Astrocyte (in vitro differentiated cells and primary cell): ENCODE measurements around the gene STAG2. TPM values are rescaled to one million over a fixed set of nuclear protein-coding genes. Genes with fewer than 3 reads are reported as not detected.

ENCODE experiments used
- DNase-seq: peaks from one replicate; pipeline ENCODE4 v3.0.0-alpha.2; 2010; ENCODE audit warnings: low read depth
- FAIRE-seq: peaks from 2 replicates; lab custom pipeline; 2011; peaks lifted over from hg19 to GRCh38; lab: Jason Lieb, UNC
- H2AFZ ChIP-seq: 2 replicates; pipeline ENCODE4 v1.6.0; 2012; ENCODE audit warnings: low read depth, low read length, inconsistent platforms
- H3K27ac ChIP-seq: 2 replicates; pipeline ENCODE4 v1.5.1; 2011; ENCODE audit warnings: low read depth, low read length, inconsistent platforms
- H3K27me3 ChIP-seq: 2 replicates; pipeline ENCODE4 v1.6.0; 2011; ENCODE audit warnings: low read length, inconsistent platforms; ENCODE audit not compliant: insufficient read depth
- H3K36me3 ChIP-seq: 2 replicates; pipeline ENCODE4 v1.5.1; 2011; ENCODE audit warnings: low read length, inconsistent platforms; ENCODE audit not compliant: insufficient read depth
- H3K4me1 ChIP-seq: 2 replicates; pipeline ENCODE4 v1.5.1; 2011; ENCODE audit warnings: low read length, inconsistent platforms; ENCODE audit not compliant: insufficient read depth
- H3K4me2 ChIP-seq: 2 replicates; pipeline ENCODE4 v1.6.0; 2012; ENCODE audit warnings: low read length, inconsistent platforms
- H3K4me3 ChIP-seq: 2 replicates; pipeline ENCODE4 v1.5.1; 2011; ENCODE audit warnings: low read depth, mild to moderate bottlenecking, low read length, inconsistent platforms; ENCODE audit not compliant: insufficient read depth
- H3K79me2 ChIP-seq: 2 replicates; pipeline ENCODE4 v1.6.0; 2012; ENCODE audit warnings: mild to moderate bottlenecking, low read length, inconsistent platforms; ENCODE audit not compliant: insufficient read depth
- H3K9ac ChIP-seq: 2 replicates; pipeline ENCODE4 v1.6.0; 2012; ENCODE audit warnings: mild to moderate bottlenecking, low read length, inconsistent platforms
- H3K9me3 ChIP-seq: 2 replicates; pipeline ENCODE4 v1.5.1; 2012; ENCODE audit warnings: low read depth, mild to moderate bottlenecking, low read length, inconsistent platforms; ENCODE audit not compliant: insufficient read depth
- H4K20me1 ChIP-seq: 2 replicates; pipeline ENCODE4 v1.6.0; 2012; ENCODE audit warnings: low read length, inconsistent platforms; ENCODE audit not compliant: insufficient read depth
- H3K27ac Mint-ChIP-seq: one replicate; pipeline ENCODE4 v1.8.0; 2021; ENCODE audit warnings: mild to moderate bottlenecking, mixed read lengths; ENCODE audit not compliant: unreplicated experiment
- H3K27me3 Mint-ChIP-seq: one replicate; pipeline ENCODE4 v1.8.0; 2021; ENCODE audit warnings: low read depth, mixed read lengths; ENCODE audit not compliant: unreplicated experiment
- H3K36me3 Mint-ChIP-seq: one replicate; pipeline ENCODE4 v1.8.0; 2021; ENCODE audit warnings: low read depth, mixed read lengths; ENCODE audit not compliant: unreplicated experiment
- H3K4me1 Mint-ChIP-seq: one replicate; pipeline ENCODE4 v1.8.0; 2021; ENCODE audit warnings: low read depth, mixed read lengths; ENCODE audit not compliant: unreplicated experiment
- H3K4me3 Mint-ChIP-seq: one replicate; pipeline ENCODE4 v1.8.0; 2021; ENCODE audit warnings: mild to moderate bottlenecking, moderate library complexity, mixed read lengths; ENCODE audit not compliant: unreplicated experiment
- H3K9me3 Mint-ChIP-seq: one replicate; pipeline ENCODE4 v1.8.0; 2021; ENCODE audit warnings: mild to moderate bottlenecking, mixed read lengths; ENCODE audit not compliant: unreplicated experiment
- EZH2 ChIP-seq: IDR thresholded peaks from 2 replicates; pipeline ENCODE4 v1.6.1; 2012; ENCODE audit warnings: mild to moderate bottlenecking, low read length, inconsistent platforms; ENCODE audit not compliant: insufficient read depth
- total RNA-seq: library from RNA; stranded (reverse); gene quantifications from 2 replicates; pipeline ENCODE4 v1.2.1, GENCODE V29; 2021
- TF ChIP-seq, protein P1 (sequence below): IDR thresholded peaks from 2 replicates; pipeline ENCODE4 v1.5.1; 2011; ENCODE audit warnings: low read depth, mild to moderate bottlenecking, inconsistent platforms, low read length, moderate library complexity; ENCODE audit not compliant: insufficient read depth

STAG2 gene
- total RNA-seq, 1 donor from 2014 or later = 51.2 TPM

GRCh38 chrX:124151195-124151594 lies 189.7 kb downstream of the STAG2 start:
- H3K4me1 Mint-ChIP-seq = no peaks in the 10 kb centered on the region
- no peaks in the 10 kb centered on the region for H4K20me1 ChIP-seq
- no peak overlapping the region for H3K27ac Mint-ChIP-seq
- no peak overlapping the region for H3K27ac ChIP-seq
- H3K9ac ChIP-seq = no peak overlapping the region
- H2AFZ ChIP-seq = no peak overlapping the region
- H3K4me3 Mint-ChIP-seq = no peak overlapping the region
- no peak overlapping the region for H3K4me2 ChIP-seq
- H3K9me3 Mint-ChIP-seq = peaks cover 2% of the 10 kb centered on the region
- no peaks in the 10 kb centered on the region for H3K36me3 Mint-ChIP-seq
- H3K4me1 ChIP-seq = no peaks in the 10 kb centered on the region
- H3K27me3 Mint-ChIP-seq = no peaks in the 10 kb centered on the region
- TF ChIP-seq, protein P1, sequence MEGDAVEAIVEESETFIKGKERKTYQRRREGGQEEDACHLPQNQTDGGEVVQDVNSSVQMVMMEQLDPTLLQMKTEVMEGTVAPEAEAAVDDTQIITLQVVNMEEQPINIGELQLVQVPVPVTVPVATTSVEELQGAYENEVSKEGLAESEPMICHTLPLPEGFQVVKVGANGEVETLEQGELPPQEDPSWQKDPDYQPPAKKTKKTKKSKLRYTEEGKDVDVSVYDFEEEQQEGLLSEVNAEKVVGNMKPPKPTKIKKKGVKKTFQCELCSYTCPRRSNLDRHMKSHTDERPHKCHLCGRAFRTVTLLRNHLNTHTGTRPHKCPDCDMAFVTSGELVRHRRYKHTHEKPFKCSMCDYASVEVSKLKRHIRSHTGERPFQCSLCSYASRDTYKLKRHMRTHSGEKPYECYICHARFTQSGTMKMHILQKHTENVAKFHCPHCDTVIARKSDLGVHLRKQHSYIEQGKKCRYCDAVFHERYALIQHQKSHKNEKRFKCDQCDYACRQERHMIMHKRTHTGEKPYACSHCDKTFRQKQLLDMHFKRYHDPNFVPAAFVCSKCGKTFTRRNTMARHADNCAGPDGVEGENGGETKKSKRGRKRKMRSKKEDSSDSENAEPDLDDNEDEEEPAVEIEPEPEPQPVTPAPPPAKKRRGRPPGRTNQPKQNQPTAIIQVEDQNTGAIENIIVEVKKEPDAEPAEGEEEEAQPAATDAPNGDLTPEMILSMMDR = no peak
- TF ChIP-seq EZH2 = no peak
- H3K9me3 ChIP-seq = no peaks in the 10 kb centered on the region
- H3K27me3 ChIP-seq = no peaks in the 10 kb centered on the region
- H3K79me2 ChIP-seq = no peaks in the 10 kb centered on the region
- H3K4me3 ChIP-seq = no peak overlapping the region
- no peaks in the 10 kb centered on the region for H3K36me3 ChIP-seq
- FAIRE-seq (no peak), DNase-seq (no peak)

Other genes with a start within 250 kb of the STAG2 start
- gene THOC2, start 228.7 kb upstream of the STAG2 start, total RNA-seq = 64.8 and 68.6 TPM in 2 replicates
- gene XIAP, start 101.7 kb upstream of the STAG2 start, total RNA-seq = 51.7 and 53.1 TPM in 2 replicates